GM12878 (cell line): ENCODE measurements around the gene DDX23.

Experiments
- EP300 ChIP-seq, 2 experiments: fragments of 150-350 bp in 1 of 2; IDR thresholded peaks; 2 replicates each; pipeline ENCODE4 v1.6.1; 2011 to 2012; ENCODE audit warnings: low read depth in 2 of 2, low read length in 2 of 2, borderline replicate concordance in 1 of 2, improper control_type of control experiment in 1 of 2, inconsistent platforms in 1 of 2; ENCODE audit not compliant: control insufficient read depth in 1 of 2
- EZH2 ChIP-seq: IDR thresholded peaks from 2 replicates; pipeline ENCODE4 v1.6.1; 2012; ENCODE audit warnings: low read depth, mild to moderate bottlenecking, control low read depth, inconsistent platforms, low read length, borderline replicate concordance; ENCODE audit not compliant: control insufficient read depth
- MYB ChIP-seq: fragments of 150-350 bp; IDR thresholded peaks from 2 replicates; pipeline ENCODE4 v1.6.1; 2014; ENCODE audit warnings: mild to moderate bottlenecking, low read depth, low read length, borderline replicate concordance
- NFYB ChIP-seq: IDR thresholded peaks from 2 replicates; pipeline ENCODE4 v1.6.1; 2011; ENCODE audit warnings: low read depth, mild to moderate bottlenecking, low read length, improper control_type of control experiment, moderate library complexity; ENCODE audit not compliant: insufficient read depth
- POLR2A ChIP-seq: IDR thresholded peaks from 2 replicates; pipeline ENCODE4 v1.6.1; 2011; ENCODE audit warnings: low read depth, mild to moderate bottlenecking, low read length
- POLR2AphosphoS2 ChIP-seq: IDR thresholded peaks from 2 replicates; pipeline ENCODE4 v1.6.1; 2011; ENCODE audit warnings: low read depth, mild to moderate bottlenecking, low read length, improper control_type of control experiment, moderate library complexity
- RUNX3 ChIP-seq: IDR thresholded peaks from 2 replicates; pipeline ENCODE4 v1.6.1; 2012; ENCODE audit warnings: low read length, inconsistent platforms
- SMC3 ChIP-seq: IDR thresholded peaks from 2 replicates; pipeline ENCODE4 v1.6.1; 2011; ENCODE audit warnings: low read length, improper control_type of control experiment, borderline replicate concordance
- TF ChIP-seq, protein P1 (sequence below), 3 experiments: IDR thresholded peaks in 2 of 3; conservative IDR thresholded peaks in 1 of 3; 2 replicates each; pipeline ENCODE4 v1.5.1; 2011; ENCODE audit warnings: low read depth in 3 of 3, low read length in 3 of 3, mild to moderate bottlenecking in 3 of 3, control low read depth in 2 of 3, moderate library complexity in 2 of 3, inconsistent platforms in 1 of 3, mixed read lengths in 1 of 3; ENCODE audit not compliant: control insufficient read depth in 2 of 3, insufficient read depth in 1 of 3; ENCODE audit errors: extremely low read depth in 1 of 3
- TF ChIP-seq, protein P2 (sequence below): IDR thresholded peaks from 2 replicates; pipeline ENCODE4 v1.6.1; 2012; ENCODE audit warnings: low read depth, low read length, improper control_type of control experiment

DNA sequence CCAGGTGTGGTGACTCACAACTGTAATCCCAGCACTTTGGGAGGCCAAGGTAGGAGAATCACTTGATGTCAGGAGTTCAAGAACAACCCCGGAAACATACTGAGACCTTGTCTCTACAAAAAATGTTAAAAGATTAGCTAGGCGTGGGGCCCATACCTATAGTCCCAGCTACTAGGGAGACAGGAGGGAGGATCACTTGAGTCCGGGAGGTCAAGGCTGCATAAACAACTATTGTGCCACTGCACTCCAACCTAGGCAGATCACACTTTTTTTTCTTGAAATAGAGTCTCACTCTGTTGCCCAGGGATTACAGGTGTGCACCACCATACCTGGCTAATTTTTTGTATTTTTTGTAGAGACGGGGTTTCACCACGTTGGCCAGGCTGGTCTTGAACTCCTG, 7.6 kb upstream of the DDX23 start:
- TF ChIP-seq POLR2AphosphoS2 (no peak), NFYB (no peak), POLR2A (no peak), EP300 (IDR thresholded peaks at IDR 0.05; ENCODE audit: borderline replicate concordance in 1 of 2, control insufficient read depth in 1 of 2, low read depth in 2 of 2, low read length in 2 of 2) (no peak), SMC3 (no peak), MYB (no peak), EZH2 (no peak), RUNX3 (no peak)
- TF ChIP-seq, protein P1, sequence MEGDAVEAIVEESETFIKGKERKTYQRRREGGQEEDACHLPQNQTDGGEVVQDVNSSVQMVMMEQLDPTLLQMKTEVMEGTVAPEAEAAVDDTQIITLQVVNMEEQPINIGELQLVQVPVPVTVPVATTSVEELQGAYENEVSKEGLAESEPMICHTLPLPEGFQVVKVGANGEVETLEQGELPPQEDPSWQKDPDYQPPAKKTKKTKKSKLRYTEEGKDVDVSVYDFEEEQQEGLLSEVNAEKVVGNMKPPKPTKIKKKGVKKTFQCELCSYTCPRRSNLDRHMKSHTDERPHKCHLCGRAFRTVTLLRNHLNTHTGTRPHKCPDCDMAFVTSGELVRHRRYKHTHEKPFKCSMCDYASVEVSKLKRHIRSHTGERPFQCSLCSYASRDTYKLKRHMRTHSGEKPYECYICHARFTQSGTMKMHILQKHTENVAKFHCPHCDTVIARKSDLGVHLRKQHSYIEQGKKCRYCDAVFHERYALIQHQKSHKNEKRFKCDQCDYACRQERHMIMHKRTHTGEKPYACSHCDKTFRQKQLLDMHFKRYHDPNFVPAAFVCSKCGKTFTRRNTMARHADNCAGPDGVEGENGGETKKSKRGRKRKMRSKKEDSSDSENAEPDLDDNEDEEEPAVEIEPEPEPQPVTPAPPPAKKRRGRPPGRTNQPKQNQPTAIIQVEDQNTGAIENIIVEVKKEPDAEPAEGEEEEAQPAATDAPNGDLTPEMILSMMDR (IDR thresholded peaks at IDR 0.05 in 2 of 3, conservative IDR thresholded peaks at IDR 0.05 in 1 of 3; ENCODE audit: control insufficient read depth in 2 of 3, extremely low read depth in 1 of 3, insufficient read depth in 1 of 3, low read depth in 3 of 3, low read length in 3 of 3): no peak
- TF ChIP-seq, protein P2, sequence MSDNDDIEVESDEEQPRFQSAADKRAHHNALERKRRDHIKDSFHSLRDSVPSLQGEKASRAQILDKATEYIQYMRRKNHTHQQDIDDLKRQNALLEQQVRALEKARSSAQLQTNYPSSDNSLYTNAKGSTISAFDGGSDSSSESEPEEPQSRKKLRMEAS: no peak
